Measurements from ENCODE around the gene GUCY2C.

GUCY2C gene

DNA sequence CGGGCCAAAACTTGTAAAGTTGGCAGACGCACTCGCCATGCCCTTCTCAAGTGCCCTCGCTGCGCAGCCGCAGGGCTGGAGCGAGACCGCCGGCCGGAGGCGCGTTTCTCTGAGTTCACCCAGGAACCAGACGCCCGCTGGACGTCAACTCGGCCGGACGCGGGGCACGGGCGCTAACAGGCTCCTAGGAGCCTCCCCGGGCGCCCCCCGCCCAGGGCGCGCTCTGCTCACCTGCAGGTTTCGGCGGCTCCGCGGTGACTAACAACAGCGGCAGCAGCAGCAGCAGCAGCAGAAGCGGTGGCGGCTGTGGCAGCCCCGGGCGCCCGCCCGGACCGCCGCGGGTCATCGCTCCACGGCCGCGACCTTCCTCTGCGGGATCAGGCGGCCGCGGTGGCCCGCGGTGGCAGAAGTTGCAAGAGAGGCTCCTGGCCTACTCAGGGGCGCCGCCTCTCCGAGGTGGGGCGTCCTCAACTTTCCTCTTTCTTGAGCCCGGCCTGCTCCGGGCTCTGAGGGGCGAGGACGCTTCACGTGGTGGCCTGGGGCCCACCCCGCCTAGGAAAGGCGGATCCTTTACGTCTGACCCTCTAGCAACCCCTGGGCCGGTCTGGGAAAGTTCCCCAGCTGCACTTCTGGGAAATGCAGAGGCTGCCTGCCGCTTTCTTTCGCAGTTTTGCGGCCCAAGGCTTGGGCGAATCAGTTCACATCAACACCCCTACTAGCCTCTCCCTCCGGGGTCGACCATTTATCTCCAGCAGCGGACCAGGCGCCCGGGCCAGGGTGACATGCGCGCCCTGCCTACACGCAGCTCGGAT, 128.8 kb downstream of the GUCY2C start, which contains the start of gene PLBD1:
Gene PLBD1, minus strand, starts transcription at position 533 of the 812 bp plus-strand sequence. Its CDS starts 187 bp downstream, at position 346.
- DNase-seq = peak in 1 of 2 donors; percentile 38

DNA sequence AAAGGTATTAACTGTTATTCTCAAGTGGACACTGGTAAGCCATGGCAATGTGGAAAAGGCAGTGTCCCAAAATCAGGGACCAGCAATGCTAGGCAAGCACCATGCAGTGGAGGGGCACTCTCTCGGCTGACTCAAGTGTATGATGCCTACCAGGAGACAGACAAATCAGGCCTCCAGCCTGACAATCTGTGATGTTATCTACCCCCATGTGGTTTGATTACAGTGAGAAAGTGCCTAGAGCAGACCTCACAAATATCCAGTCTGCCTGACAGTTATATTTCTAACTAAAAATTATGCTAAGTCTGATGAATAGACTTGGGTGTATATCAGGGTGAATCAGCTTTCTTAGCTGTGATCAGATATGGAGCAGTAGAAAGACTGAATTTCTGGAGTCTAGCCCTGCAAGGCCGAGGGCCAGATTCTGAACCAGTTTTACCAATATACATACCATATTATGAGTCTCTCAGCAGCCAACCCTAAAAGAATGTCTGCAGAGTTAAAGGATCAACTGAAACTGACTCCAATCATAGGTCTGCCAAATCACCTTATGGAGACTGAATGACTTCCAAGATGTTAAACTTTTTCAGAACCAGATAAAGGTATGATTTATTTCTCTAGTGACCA, 132.0 kb downstream of the GUCY2C start:
- no peak for DNase-seq

DNA sequence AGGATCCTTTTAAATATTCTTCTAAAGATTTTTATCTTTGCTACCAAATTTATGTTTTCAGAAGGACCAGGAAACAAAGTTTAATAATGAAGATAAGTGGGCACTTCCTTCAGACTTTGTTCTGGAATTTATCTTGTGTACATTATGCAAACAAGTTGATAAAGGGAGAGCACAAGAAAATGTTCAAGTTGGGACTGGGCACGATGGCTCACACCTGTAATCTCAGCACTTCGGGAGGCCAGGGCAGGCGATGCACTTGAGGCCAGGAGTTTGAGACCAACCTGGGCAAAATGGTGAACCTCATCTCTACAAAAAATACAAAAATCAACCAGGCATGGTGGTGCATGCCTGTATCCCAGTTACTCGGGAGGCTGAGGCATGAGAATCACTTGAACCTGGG, 133.4 kb downstream of the GUCY2C start:
- no peak for DNase-seq

Data from hippocampal formation (tissue), 2 donors.